ENCODE measurements around the gene PCDHGA5.
"Not testable (repeated sequence)": the region's sequence is repeated elsewhere in the genome, so short reads cannot be mapped to it uniquely, and the experiment has no call there.

PCDHGA5 gene

DNA sequence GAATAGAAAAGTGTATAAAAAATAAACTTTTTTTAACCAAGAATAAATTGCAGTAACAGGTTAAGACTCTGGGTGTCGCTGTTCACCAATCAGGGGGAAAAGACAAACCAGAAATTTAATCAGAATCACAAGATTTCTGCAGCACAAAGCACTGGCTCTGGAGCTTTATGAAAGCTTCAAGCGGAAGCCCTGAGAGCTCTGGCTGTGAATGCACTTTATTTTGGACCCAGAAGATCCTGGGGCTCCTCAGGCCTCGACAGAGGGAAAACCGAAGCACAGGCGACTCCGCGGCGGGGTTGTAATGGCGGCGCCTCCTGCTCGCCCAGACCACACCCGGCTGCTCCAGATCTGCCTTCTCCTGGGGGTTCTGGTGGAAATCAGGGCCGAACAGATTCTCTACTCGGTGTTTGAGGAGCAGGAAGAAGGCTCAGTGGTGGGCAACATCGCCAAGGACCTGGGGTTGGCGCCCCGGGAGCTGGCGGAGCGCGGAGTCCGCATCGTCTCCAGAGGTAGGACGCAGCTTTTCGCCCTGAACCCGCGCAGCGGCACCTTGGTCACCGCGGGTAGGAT, 9.0 kb upstream of the PCDHGA5 start, which contains the start of gene PCDHGA4:
TSS of gene PCDHGA4 (plus strand) at position 122 of the 570 bp plus-strand sequence. CDS start at position 209, 87 bp downstream.
- DNase-seq = no peak

DNA sequence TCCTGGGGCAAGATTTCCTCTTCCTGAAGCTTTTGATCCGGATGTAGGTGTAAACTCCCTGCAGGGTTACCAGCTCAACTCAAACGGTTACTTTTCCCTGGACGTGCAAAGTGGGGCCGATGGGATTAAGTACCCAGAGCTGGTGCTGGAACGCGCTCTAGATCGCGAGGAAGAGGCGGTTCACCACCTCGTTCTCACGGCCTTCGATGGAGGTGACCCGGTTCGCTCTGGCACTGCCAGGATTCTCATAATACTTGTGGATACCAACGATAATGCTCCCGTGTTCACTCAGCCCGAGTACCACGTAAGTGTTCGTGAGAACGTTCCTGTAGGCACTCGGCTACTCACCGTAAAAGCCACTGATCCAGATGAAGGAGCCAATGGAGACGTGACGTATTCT, 8.3 kb upstream of the PCDHGA5 start:
- DNase-seq = no peak

DNA sequence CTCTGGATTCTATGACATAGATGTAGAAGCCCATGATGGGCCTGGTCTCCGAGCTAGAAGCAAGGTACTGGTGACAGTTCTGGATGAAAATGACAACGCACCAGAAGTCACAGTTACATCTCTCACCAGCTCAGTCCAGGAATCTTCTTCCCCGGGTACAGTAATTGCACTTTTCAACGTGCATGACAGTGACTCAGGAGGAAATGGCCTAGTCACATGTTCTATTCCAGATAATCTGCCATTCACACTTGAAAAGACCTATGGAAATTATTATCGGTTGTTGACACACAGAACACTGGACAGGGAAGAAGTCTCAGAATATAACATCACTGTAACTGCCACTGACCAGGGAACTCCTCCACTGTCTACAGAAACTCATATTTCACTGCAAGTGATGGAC, 7.8 kb upstream of the PCDHGA5 start:
- DNase-seq = no peak

DNA sequence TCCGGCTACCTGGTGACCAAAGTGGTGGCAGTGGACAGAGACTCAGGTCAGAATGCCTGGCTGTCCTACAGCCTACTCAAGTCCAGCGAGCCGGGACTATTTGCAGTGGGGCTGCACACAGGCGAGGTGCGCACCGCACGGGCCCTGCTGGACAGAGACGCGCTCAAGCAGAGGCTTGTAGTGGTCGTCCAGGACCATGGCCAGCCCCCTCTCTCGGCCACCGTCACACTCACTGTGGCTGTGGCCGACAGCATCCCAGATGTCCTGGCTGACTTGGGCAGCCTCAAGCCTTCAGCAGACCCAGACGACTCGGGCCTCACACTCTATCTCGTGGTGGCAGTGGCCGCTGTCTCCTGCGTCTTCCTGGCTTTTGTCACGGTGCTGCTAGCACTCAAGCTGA, 7.0 kb upstream of the PCDHGA5 start:
- no peak for DNase-seq

DNA sequence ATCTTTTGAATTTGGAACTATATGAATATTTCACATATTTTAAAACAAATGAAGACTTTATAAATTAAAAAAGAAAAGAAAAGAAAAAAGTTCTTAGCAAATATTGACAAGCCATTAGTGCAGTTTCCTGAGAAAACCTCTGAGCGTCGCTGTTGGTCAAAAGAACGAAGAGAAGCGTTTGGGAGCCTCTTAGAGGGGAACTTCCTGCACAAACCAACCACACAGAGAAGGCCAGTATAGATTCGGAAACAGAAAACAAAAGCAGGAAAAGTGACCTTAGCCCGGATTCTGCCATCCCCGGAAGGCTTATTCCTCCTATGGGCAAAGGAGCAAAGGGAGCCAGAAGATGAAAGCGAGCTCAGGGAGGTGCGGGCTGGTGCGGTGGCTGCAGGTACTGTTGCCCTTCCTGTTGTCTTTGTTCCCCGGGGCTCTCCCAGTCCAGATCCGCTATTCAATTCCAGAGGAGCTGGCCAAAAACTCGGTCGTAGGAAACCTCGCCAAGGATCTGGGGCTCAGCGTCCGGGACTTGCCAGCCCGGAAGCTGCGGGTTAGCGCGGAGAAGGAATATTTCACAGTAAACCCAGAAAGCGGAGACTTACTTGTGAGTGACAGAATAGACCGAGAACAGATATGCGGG, 4.1 kb upstream of the PCDHGA5 start, which contains the start of gene PCDHGB2:
TSS of gene PCDHGB2 (plus strand) at position 205 of the 637 bp plus-strand sequence. CDS start at position 347, 142 bp downstream.
- no peak for DNase-seq

DNA sequence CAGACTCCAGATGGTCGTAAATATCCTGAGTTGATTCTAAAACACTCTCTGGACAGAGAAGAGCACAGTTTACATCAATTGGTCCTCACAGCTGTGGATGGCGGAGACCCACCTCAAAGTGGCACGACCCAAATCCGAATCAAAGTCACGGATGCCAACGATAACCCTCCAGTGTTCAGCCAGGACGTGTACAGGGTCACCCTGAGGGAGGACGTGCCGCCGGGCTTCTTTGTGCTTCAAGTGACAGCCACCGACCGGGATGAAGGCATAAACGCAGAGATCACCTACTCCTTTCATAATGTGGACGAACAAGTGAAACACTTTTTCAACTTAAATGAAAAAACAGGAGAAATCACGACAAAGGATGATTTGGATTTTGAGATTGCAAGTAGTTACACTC, 3.3 kb upstream of the PCDHGA5 start:
- no peak for DNase-seq

DNA sequence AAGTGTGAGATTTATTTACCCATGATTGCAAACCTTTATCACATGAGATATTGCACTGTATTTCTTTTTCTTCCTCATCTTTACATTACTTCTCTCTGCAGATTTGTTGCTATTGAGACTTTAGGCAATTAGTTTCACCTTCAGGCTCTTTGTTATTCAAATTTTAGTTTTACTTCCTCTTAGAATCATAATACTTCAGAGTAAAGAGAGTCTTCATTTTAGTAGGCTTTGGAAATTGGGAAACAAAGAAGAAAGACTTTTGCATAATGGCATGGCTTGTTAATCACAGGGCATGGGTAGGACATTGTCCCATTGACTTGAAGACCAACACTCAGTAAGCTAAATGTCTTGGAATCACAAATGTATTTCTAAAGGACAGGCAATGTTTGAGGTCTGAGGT, 1.2 kb upstream of the PCDHGA5 start:
- no peak for DNase-seq

DNA sequence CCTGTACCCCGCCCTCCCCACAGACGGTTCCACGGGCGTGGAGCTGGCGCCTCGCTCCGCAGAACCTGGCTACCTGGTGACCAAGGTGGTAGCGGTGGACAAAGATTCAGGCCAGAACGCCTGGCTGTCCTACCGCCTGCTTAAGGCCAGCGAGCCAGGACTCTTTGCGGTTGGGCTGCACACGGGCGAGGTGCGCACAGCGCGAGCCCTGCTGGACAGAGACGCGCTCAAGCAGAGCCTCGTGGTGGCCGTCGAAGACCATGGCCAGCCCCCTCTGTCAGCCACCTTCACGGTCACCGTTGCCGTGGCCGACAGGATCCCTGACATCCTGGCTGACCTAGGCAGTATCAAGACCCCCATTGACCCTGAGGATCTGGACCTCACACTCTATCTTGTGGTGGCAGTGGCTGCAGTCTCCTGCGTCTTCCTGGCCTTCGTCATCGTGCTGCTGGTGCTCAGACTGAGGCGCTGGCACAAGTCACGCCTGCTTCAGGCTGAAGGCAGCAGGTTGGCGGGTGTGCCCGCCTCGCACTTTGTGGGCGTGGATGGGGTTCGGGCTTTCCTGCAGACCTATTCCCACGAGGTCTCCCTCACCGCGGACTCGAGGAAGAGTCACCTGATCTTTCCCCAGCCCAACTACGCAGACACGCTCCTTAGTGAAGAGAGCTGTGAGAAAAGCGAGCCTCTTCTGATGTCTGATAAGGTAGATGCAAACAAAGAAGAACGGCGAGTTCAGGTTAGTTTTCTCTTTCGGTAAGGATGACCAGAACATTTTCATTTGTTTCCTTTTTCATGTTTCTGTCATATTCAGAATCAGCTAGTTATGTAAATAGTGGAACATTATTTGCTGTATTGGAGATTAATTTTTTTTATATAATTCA, 2.3 kb downstream of the PCDHGA5 start:
- no peak for DNase-seq

DNA sequence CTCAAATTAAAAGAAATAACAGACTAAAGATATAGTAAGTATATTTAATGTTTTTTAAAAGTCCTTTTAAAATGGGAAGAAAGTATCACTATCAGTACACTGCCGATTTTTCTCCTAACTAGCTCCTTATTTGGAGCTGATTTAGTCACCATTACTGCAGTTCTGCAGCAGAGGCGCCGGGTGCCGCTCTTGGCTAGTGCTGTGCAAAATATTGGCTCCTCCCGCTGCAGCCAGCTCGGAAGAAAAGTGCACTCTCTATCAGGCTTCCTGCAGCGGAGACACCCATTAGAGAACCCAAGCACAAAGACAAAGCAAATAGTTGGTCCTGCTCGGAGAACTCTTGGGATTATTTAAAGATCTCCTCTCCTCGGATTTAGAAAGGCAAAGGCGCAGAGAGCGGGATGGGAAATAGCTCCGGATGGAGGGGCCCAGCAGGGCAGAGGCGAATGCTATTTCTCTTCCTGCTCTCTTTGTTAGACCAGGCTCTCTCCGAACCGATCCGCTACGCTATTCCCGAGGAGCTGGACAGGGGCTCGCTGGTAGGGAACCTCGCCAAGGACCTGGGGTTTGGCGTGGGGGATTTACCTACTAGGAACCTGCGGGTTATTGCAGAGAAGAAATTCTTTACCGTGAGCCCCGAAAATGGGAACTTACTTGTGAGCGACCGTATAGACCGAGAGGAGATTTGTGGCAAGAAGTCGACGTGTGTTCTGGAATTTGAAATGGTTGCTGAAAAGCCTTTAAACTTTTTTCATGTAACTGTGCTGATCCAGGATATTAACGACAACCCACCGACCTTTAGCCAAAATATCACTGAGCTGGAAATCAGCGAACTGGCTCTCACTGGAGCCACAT, 6.3 kb downstream of the PCDHGA5 start, which contains the start of gene PCDHGB3:
TSS of gene PCDHGB3 (plus strand) at position 249 of the 855 bp plus-strand sequence. CDS start at position 402, 153 bp downstream.
- DNase-seq = peak; percentile 13

DNA sequence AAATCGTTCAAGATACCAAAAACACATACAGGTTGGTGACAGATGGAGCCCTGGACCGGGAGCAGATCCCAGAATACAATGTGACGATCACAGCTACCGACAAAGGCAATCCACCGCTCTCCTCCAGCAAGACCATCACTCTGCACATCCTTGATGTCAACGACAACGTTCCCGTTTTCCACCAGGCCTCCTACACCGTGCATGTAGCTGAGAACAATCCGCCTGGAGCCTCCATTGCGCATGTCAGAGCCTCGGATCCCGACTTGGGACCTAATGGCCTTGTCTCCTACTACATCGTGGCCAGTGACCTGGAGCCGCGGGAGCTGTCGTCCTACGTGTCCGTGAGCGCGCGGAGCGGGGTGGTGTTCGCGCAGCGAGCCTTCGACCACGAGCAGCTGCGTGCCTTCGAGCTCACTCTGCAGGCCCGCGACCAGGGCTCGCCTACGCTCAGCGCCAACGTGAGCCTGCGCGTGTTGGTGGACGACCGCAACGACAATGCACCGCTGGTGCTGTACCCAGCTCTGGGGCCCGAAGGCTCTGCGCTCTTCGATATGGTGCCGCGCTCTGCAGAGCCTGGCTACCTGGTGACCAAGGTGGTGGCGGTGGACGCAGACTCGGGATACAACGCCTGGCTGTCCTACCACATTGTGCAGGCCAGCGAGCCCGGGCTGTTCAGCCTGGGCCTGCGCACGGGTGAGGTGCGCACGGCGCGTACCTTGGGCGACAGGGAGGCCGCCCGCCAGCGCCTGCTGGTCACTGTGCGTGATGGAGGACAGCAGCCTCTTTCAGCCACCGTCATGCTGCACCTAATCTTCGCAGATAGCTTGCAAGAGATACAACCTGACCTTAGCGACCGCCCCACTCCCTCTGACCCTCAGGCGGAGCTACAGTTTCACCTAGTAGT, 7.9 kb downstream of the PCDHGA5 start:
- DNase-seq = no peak

DNA sequence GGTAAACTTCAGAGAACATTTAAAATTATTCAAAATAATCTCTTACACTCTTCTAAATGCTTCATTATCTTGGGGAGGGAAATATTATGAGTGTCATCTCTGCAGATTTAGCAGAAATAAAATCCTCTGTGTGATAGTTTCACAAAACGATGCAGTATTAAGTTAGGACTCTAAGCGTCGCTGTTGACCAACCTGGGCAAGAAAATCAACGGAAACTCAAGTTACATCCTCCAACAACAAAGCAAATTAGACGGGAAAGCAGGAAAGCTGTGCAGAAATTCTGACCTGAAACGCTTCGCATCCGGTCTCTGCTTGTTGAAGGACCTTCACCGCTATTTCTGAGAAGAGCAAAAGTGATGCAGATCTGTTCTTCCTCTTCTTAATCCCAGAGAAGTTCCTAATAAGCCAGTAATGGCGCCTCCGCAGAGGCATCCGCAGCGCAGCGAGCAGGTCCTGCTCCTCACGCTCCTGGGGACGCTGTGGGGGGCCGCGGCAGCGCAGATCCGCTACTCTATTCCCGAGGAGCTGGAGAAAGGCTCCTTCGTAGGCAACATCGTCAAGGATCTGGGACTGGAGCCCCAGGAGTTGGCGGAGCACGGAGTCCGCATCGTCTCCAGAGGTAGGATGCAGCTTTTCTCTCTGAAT, 9.8 kb downstream of the PCDHGA5 start, which contains the start of gene PCDHGA6:
TSS of gene PCDHGA6 (plus strand) at position 219 of the 645 bp plus-strand sequence. CDS start at position 412, 193 bp downstream.
- no peak for DNase-seq

DNA sequence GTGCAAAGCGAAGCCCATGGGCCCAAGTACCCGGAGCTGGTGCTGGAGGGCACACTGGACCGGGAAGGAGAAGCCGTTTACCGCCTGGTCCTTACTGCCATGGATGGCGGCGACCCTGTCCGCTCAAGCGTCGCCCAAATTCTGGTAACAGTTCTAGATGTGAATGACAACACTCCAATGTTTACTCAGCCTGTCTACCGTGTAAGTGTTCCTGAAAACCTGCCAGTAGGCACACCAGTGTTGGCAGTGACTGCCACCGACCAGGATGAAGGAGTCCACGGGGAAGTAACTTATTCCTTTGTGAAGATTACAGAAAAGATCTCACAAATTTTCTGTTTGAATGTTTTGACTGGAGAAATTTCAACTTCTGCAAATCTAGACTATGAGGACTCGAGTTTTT, 10.7 kb downstream of the PCDHGA5 start:
- DNase-seq = no peak

DNA sequence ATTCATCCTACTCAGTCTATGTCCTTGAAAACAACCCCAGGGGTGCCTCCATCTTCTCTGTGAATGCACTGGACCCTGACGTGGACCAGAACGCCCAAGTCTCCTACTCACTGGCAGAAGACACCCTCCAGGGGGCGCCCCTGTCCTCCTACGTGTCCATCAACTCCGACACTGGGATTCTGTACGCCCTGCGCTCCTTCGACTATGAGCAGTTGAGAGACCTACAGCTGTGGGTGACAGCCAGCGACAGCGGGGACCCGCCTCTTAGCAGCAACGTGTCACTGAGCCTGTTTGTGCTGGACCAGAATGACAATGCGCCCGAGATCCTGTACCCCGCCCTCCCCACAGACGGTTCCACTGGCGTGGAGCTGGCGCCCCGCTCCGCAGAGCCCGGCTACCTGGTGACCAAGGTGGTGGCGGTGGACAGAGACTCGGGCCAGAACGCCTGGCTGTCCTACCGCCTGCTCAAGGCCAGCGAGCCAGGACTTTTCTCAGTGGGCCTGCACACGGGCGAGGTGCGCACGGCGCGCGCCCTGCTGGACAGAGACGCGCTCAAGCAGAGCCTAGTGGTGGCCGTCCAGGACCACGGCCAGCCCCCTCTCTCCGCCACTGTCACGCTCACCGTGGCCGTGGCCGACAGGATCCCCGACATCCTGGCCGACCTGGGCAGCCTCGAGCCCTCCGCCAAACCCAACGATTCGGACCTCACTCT, 11.6 kb downstream of the PCDHGA5 start:
- DNase-seq = not testable (repeated sequence)

DNA sequence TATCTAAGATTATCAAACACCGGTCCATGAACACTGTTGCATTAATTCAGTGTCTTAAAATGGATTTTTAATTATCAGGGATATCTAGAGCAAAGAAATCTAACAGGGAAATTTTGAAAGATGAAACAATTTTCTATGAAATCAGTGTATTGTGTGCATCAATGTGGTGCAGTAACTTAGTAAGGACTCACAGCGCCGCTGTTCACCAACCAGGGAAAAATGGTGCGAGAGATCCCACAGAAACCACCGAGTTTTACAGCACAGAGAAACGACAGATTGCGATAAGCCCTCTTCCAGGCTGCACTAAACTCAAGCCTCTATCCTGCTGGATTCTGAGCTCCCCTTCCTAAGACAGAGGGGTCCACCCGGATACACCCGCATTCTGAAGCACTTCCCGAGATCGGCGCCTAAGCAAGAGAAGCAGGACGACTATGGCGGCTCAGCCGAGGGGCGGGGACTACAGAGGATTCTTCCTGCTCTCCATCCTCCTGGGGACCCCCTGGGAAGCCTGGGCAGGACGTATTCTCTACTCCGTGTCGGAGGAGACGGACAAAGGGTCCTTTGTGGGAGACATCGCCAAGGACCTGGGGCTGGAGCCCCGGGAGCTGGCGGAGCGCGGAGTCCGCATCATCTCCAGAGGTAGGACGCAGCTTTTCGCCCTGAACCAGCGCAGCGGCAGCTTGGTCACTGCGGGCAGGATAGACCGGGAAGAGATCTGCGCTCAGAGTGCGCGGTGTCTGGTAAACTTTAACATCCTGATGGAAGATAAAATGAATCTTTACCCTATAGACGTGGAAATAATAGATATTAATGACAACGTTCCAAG, 18.7 kb downstream of the PCDHGA5 start, which contains the start of gene PCDHGA7:
TSS of gene PCDHGA7 (plus strand) at position 274 of the 826 bp plus-strand sequence. CDS start at position 432, 158 bp downstream.
- DNase-seq = no peak

DNA sequence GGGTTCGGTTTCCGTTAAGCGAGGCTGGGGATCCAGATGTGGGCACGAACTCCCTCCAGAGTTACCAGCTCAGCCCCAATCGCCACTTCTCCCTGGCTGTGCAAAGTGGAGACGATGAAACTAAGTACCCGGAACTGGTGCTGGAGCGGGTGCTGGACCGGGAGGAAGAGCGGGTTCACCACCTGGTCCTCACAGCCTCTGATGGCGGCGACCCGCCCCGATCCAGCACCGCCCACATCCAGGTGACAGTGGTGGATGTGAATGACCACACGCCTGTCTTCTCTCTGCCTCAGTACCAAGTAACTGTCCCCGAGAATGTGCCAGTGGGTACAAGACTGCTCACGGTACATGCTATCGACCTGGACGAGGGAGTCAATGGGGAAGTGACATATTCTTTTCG, 19.4 kb downstream of the PCDHGA5 start:
- no peak for DNase-seq

DNA sequence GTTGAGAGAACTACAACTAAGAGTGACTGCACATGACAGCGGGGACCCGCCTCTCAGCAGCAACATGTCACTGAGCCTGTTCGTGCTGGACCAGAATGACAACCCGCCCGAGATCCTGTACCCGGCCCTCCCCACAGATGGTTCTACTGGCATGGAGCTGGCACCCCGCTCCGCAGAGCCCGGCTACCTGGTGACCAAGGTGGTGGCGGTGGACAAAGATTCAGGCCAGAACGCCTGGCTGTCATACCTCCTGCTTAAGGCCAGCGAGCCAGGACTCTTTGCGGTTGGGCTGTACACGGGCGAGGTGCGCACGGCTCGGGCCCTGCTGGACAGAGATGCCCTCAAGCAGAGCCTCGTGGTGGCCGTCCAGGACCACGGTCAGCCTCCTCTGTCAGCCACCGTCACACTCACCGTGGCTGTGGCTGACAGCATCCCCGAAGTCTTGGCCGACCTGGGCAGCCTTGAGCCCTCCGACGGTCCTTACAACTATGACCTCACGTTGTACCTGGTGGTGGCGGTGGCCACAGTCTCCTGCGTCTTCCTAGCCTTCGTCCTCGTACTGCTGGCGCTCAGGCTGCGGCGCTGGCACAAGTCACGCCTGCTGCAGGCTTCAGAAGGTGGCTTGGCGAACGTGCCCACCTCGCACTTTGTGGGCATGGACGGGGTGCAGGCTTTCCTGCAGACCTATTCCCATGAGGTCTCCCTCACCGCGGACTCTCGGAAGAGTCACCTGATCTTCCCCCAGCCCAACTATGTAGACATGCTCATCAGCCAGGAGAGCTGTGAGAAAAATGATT, 20.7 kb downstream of the PCDHGA5 start:
- DNase-seq = no peak

DNA sequence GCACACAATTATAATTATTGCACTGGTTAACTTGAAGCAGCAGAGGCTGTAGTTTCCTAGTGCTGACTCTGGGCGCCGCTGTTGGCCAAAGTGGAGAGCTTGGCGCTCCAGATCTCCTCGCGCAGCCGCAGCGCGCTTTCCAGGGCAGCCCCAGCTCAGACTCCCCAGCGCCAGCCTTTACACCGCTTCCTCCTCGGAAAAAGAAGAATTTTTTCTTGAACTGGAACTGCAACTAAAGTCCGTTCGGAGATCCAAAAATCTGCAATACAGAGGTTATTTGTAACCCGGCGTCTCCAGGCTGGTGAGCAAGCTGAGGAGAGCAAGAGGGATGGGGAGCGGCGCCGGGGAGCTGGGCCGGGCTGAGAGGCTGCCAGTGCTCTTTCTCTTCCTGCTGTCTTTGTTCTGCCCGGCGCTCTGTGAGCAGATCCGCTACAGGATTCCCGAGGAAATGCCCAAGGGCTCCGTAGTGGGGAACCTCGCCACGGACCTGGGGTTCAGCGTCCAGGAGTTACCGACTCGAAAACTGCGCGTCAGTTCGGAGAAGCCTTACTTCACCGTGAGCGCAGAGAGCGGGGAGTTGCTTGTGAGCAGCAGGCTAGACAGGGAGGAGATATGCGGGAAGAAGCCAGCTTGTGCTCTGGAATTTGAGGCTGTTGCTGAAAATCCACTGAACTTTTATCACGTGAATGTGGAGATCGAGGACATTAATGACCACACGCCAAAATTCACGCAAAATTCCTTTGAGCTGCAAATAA, 23.8 kb downstream of the PCDHGA5 start, which contains the start of gene PCDHGB4:
TSS of gene PCDHGB4 (plus strand) at position 142 of the 755 bp plus-strand sequence. CDS start at position 329, 187 bp downstream.
- DNase-seq = not testable (repeated sequence)
